Activated naive CD4-positive, alpha-beta T cell treated with anti-CD3 and anti-CD28 coated beads, Interleukin-2, amount 50 U/mL, for 24 hours (primary cell): ENCODE measurements around the gene SMIM1.

Experiments
- H3K27ac Mint-ChIP-seq: one replicate; pipeline ENCODE4 v1.8.0; 2021; ENCODE audit warnings: mild to moderate bottlenecking, mixed read lengths
- H3K27me3 Mint-ChIP-seq: one replicate; pipeline ENCODE4 v1.8.0; 2021; ENCODE audit warnings: mixed read lengths
- H3K36me3 Mint-ChIP-seq: one replicate; pipeline ENCODE4 v1.8.0; 2021; ENCODE audit warnings: mixed read lengths
- H3K4me1 Mint-ChIP-seq: one replicate; pipeline ENCODE4 v1.8.0; 2021; ENCODE audit warnings: mixed read lengths
- H3K4me3 Mint-ChIP-seq: one replicate; pipeline ENCODE4 v1.8.0; 2021; ENCODE audit warnings: mild to moderate bottlenecking, mixed read lengths
- H3K9me3 Mint-ChIP-seq: one replicate; pipeline ENCODE4 v1.8.0; 2021; ENCODE audit warnings: mixed read lengths

The SMIM1 gene

DNA sequence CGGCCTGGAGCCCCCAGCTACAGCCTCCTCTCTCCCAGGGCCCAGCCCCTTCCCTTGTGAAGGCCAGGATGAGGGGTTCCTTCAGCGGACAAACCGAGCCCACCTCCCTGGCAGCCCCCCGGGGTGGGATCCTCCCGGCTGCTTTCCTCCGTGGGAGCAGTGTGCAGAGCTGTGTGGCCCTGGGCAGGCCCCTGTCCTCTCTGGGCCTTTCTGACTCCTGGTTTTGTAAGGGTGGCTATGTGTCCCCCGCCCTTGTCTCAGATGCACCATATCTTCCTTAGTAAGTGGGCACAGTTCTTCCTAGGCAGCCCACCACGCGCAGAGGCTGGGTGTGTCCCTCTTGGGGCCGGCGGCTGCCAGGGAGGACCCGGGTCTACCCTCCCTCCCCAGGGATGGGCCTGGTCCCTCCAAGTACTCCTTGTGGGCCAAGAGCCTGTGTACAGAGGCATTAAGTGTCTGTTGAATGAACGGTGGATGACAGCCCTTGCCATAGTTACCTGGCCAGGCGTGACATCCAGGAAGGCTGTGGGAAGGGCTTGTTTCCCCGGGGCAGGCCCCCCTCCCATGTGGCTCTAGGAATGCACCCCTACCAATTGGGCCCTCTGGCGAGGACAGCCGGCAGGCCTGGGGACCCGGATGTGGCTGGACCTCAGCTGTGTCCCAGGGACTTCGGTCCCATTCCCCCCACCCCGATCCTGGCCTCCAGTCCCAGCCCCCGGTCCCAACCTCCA lies 3.8 kb downstream of the SMIM1 start:
- no peaks in the 10 kb centered on the region for H3K9me3 Mint-ChIP-seq
- no peak overlapping the region for H3K4me3 Mint-ChIP-seq
- no peaks in the 10 kb centered on the region for H3K27me3 Mint-ChIP-seq
- no peak overlapping the region for H3K27ac Mint-ChIP-seq
- H3K36me3 Mint-ChIP-seq: peaks cover 6% of the 10 kb centered on the region
- H3K4me1 Mint-ChIP-seq: peaks cover 5% of the 10 kb centered on the region

DNA sequence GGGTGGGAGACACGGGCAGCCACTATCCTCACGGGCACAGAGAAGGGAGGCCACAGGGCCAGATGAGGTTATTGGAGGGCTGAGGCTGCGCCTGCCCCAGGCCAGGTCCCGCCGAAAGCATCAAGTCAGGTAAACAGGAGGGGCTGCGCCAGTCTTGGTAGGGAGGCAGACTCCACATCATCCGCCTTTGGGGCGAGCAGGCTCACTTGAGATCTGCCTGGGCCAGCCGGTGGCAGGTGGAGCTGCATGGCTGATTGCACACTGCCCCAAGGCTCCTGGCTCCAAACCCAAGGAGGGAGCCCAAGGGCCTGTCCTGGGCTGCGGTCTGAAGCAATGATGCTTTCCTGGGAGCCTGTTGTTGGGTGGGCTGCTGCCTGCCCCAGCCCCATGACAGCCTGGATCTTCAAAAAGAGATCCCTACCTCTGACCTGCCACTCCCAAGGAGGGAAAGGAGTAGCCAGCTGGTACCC lies 4.6 kb downstream of the SMIM1 start:
- H3K4me3 Mint-ChIP-seq: no peak overlapping the region
- no peaks in the 10 kb centered on the region for H3K4me1 Mint-ChIP-seq
- H3K9me3 Mint-ChIP-seq: no peaks in the 10 kb centered on the region
- H3K27ac Mint-ChIP-seq: no peak overlapping the region
- no peaks in the 10 kb centered on the region for H3K27me3 Mint-ChIP-seq
- peaks cover 6% of the 10 kb centered on the region for H3K36me3 Mint-ChIP-seq

DNA sequence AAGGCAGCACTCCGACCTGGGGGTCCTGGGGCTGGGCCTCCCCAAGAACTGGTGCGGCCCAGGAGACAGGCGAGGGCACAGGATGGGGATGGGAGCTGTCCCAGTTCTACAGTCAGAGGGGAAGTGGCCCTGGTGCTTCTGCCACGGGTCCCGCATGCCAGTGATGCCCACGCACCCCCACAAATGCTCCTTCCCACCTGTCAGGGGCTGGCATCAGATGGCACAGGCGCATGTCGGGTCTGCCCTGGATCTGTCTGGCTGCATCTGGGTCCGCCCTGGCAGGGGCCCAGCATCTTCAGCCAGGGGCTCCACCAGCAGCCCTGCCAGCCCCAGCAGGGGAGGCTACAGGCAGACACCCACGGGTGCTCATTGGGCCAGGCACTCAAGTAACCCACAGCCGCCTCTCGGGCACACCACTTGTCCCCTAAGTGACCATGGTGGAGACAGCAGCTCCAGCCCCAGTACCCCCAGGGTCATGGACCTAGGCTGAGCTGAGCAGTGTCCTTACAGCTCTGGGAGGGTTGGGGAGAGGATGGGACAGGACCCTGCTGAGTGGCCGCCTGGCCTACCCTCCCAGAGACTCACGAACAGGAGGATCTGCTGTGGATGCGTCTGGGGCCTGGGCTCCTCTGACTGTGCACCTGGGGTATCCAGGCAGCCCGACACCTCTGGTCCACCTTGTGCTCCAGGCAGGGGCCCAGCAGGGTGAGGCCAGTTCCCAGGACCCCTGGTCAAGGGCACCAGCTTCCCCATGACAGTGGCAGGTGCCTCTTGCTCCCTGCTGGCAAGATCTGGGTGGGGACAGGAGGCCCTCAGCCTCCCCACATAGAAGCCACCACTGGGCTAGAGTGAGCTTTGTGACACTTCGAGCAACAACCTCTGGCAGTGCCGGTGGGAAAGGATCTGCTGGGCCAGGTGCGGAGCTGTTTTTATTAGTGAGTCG lies 5.4 kb downstream of the SMIM1 start:
- no peak overlapping the region for H3K27ac Mint-ChIP-seq
- H3K4me1 Mint-ChIP-seq: no peaks in the 10 kb centered on the region
- H3K4me3 Mint-ChIP-seq: no peak overlapping the region
- no peaks in the 10 kb centered on the region for H3K9me3 Mint-ChIP-seq
- peaks cover 6% of the 10 kb centered on the region for H3K36me3 Mint-ChIP-seq
- H3K27me3 Mint-ChIP-seq: no peaks in the 10 kb centered on the region

DNA sequence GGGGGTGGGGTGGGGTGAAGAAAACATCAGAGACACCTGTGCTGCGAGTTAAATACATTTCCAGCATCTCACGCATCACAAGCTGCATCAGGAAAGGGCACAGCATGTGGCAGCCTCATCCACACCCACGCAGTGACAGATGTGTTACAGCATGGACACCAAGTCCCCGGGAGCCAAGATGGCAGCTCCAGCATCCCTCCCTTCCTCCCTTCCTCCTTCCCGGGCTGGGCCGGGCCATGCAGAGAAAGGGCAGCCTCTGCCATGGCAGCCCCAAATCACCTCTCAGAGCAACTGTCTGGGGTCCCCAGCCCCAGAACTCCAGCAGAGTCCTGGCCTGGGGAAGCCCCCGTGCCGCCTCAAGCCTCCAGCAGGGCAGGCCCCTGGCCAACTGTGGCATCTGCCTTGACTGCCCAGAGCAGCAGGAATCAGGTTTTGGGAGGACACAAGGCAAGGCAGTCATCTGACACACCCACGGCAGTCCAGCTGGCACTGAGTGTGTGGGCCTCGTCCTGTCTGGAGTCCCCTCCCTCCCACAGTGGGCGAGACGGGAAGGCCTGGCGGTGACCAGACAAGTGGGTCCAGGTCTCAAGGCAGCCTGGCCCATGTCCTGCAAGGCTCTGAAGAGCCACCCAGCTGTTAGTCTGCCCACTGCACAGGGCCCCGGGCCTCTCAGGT lies 6.2 kb downstream of the SMIM1 start:
- no peaks in the 10 kb centered on the region for H3K9me3 Mint-ChIP-seq
- no peaks in the 10 kb centered on the region for H3K27me3 Mint-ChIP-seq
- H3K4me1 Mint-ChIP-seq: no peaks in the 10 kb centered on the region
- no peak overlapping the region for H3K4me3 Mint-ChIP-seq
- no peak overlapping the region for H3K27ac Mint-ChIP-seq
- H3K36me3 Mint-ChIP-seq: peaks cover 6% of the 10 kb centered on the region

DNA sequence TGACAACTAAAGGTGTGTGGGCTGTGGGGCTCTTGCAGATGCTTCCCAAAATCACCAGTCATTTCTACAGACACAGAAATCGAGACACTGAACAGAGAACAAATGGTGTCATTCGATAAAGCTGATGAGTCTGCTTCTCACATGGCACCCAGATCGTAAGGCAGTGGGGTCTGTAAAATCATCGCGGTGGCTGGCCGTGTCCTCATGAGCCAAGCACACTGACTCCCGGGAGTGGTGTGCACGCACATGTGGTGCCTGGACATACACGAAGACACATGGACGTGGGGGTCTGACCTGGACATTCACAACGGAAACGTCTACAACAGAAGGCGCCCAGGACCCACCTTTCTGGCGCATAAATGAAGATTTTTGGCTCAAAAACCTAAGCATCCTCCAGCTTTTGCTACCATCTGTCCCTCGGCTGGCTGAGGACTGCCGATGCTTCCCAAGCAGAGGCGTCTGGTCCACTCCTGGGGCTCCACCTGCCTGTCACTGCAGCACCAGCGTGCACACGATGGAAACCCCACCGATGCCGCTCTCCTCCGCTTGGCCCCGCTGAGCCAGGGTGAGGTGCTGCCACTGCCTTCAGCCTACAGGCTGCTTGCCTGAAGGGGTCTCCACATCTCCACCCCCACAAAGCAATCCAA lies 6.8 kb downstream of the SMIM1 start:
- no peak overlapping the region for H3K27ac Mint-ChIP-seq
- H3K36me3 Mint-ChIP-seq: peaks cover 8% of the 10 kb centered on the region
- no peaks in the 10 kb centered on the region for H3K4me1 Mint-ChIP-seq
- no peaks in the 10 kb centered on the region for H3K9me3 Mint-ChIP-seq
- H3K27me3 Mint-ChIP-seq: no peaks in the 10 kb centered on the region
- H3K4me3 Mint-ChIP-seq: no peak overlapping the region

DNA sequence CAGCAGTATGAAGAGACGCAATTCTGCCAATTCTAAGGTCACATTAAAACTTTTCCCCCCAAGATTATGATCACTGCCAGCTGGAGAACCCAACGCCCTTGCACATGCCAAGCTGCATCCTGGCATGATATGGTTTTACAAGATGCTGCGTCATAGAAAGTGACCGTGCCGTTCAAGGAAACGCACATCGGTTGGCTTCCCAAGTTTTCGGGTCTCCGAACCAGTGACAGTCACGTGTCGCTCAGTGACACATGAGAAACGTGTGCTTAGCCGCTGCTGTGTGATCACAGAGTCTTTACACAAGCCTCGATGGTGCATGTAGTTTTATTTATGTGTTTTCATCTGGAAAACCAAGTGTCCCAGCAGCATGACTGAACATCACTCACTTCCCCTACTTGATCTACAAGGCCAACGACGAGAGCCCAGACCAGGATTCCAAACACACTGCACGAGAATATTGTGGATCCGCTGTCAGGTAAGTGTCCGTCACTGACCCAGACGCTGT lies 7.4 kb downstream of the SMIM1 start:
- Mint-ChIP-seq H3K36me3 (peaks cover 8% of the 10 kb centered on the region), H3K4me1 (no peaks in the 10 kb centered on the region), H3K27me3 (no peaks in the 10 kb centered on the region), H3K9me3 (no peaks in the 10 kb centered on the region), H3K27ac (no peak overlapping the region), H3K4me3 (no peak overlapping the region)

DNA sequence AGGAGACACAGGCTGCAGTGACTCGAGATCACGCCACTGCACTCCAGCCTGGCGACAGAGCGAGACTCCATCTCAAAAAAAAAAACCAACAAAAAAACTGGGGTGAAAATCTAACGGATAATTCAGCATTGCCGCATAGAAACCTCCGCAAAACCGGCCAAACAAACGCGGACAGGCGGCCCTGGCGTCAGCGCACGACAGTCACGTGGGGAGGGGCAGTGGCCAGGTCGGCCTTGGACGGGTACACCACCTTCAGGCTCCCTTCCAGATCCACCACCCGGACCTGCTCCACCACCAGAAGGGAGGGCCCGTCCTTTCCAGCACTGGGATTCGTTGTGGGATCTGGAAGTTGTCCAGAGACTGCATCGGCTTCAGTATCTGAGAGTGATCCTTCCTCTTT lies 8.4 kb downstream of the SMIM1 start:
- peaks cover 11% of the 10 kb centered on the region for H3K36me3 Mint-ChIP-seq

DNA sequence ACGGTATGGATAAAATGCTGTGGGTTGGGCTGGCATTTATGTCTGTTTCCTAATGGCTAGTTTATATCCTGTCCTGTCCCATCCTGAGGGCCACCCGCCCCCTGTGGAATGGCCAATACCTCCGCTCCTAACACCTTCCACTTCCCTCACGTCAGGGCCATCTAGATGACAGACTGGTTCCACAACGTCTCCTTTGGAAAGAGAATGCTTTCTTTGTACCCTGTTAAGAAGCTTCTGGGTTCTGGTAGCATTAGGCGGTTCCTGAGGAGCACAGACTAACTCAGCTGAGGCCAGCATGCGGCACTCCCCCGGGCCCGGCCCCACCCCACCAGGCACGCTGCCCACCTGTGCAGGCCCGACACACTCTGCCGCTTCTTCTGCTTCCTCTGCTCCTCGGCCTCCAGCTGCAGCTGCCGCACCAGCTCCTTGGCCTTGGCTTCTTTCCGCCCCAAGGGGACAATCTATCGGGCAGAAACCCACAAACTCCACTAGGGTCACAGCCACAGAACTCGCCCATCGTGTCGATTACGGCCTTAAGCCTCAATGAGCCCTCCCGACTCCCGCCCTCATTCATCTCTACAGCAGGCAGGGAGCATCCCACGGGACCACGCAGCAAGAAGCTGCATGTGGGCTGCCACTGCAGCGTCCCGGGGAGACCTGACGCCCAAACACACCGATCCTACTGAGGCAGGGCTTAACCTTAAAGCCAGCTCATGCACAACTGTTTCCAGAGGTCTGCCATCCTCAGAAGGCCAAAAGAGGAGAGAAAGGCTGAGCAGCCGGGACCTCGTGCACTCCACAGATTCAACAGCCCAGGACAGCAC lies 11.3 kb downstream of the SMIM1 start:
- Mint-ChIP-seq H3K9me3 (no peaks in the 10 kb centered on the region), H3K27ac (no peak overlapping the region), H3K4me1 (peaks cover 8% of the 10 kb centered on the region), H3K4me3 (no peak overlapping the region), H3K27me3 (no peaks in the 10 kb centered on the region), H3K36me3 (peaks cover 11% of the 10 kb centered on the region)

More for the DNA sequence above, 8.4 kb downstream of the SMIM1 start:
- Mint-ChIP-seq H3K9me3 (no peaks in the 10 kb centered on the region), H3K4me3 (no peak overlapping the region), H3K27ac (no peak overlapping the region), H3K4me1 (no peaks in the 10 kb centered on the region), H3K27me3 (no peaks in the 10 kb centered on the region)

DNA sequence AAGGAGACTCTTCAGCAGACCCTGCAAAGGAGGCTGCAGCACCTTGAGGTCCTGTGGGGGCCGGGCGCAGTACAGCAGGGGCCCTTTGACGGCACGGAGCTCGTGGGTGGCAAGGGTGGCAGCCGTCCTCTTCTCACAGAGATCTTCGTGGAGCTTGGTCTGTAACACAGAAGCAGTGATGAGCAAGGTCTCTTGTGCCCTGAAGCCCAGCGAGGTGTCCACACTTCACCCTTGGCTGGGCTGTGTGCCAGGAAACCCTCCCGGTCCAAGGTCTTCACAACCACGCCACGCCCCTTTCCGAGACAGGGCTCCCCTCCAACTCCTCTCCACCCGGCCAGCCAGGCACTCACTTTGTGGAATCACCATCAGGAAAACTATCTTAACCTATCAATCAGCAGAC lies 12.5 kb downstream of the SMIM1 start:
- H3K4me1 Mint-ChIP-seq: peaks cover 12% of the 10 kb centered on the region
- no peak overlapping the region for H3K4me3 Mint-ChIP-seq
- H3K27ac Mint-ChIP-seq: peak overlapping the region; percentile 51
- no peaks in the 10 kb centered on the region for H3K9me3 Mint-ChIP-seq
- no peaks in the 10 kb centered on the region for H3K27me3 Mint-ChIP-seq
- peaks cover 8% of the 10 kb centered on the region for H3K36me3 Mint-ChIP-seq

DNA sequence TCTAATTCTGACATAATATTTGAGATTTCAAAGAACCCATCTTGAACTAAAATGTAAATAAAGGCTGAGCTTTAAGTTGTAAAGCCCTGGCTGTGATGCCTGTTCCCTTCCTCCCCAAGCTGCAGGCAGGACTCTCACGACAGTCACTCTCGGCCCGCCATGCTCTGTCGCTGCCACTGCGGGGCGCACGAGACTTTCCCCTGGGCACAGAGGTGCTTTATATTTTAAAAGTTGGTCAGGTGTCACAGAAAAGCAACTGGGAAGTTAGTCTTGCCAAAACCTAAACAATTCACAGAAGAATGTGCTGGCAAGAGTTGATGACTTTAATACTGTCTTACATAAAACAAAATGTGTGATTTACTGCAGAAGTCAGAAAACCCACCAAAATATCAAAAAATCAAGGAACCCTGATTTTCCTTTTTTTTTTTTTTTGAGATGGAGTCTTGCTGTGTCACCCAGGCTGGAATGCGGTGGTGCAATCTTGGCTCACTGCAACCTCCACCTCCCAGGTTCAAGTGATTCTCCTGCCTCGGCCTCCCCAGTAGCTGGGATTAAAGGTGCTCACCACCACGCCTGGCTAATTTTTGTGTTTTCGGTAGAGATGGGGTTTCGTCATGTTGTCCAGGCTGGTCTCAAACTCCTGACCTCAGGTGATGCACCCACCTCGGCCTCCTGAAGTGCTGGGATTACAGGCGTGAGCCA lies 13.1 kb downstream of the SMIM1 start:
- Mint-ChIP-seq H3K9me3 (no peaks in the 10 kb centered on the region), H3K27me3 (no peaks in the 10 kb centered on the region), H3K4me3 (no peak overlapping the region), H3K4me1 (peaks cover 12% of the 10 kb centered on the region), H3K27ac (peak overlapping the region; percentile 51), H3K36me3 (peaks cover 4% of the 10 kb centered on the region)

DNA sequence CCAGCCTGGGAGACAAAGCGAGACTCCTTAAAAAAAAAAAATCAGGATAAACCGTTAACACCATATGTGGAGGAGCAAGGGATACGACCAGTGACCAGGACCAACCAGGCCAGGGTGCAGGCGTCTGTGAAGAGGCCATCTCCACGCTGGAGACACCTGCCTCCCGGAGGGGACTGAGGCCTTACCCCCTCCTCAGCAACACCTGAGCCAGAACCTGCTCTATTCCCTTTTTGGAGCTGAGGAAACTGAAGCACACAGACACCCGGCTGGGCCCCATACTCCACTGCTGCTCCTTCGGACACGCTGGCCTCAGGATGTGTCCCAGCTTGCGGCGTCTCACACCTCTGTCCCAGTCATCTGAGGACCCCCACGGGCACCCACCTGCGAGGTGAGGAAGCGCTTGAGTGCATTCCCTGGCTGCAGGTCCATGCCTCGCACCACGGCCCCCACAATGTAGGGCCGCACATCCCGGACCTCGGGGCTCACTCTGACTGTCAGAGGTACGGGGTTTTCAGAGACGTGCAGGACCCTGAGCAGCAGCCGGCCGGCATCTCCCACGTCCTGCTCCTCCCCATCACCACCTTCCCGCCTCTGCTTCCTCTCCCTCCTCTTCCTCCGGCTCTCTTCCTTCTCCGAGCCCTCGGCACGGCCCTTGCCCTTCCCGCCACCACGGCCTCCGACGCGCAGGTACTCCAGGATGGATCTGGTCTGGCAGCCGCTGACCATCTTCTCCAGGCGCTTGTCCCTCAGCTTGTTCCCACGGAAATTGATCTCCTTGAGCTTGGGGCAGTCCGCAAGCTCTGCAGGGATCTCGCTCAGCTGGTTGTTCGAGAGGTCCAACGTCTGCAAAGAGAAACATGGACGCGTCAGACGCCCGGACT lies 14.2 kb downstream of the SMIM1 start:
- Mint-ChIP-seq H3K27me3 (no peaks in the 10 kb centered on the region), H3K4me1 (peaks cover 12% of the 10 kb centered on the region), H3K27ac (no peak overlapping the region), H3K9me3 (no peaks in the 10 kb centered on the region), H3K4me3 (no peak overlapping the region), H3K36me3 (peaks cover 4% of the 10 kb centered on the region)

DNA sequence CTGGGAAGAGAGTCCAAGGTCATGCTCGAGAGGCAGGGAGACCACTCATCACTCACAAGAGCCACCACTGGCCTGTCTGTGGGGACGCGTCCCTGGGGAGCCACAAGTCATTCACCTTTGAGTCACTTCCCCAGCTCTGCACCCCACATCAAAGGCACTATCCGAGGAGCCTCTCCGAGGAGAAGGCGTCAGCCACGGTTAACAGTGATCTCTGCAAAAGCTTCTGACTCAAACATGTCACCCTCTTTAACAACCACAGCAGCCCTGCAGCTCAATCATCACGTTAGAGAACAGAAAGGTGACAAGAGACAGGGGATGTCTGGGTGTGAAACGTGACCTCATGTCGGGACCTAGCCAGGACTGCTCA lies 14.8 kb downstream of the SMIM1 start:
- Mint-ChIP-seq H3K27ac (no peak overlapping the region), H3K4me3 (no peak overlapping the region), H3K36me3 (peaks cover 4% of the 10 kb centered on the region)

More for the DNA sequence above, 14.8 kb downstream of the SMIM1 start:
- Mint-ChIP-seq H3K4me1 (peaks cover 16% of the 10 kb centered on the region), H3K9me3 (no peaks in the 10 kb centered on the region), H3K27me3 (no peaks in the 10 kb centered on the region)
